ENCODE results near the gene LRMDA. TPM values are rescaled to one million over a fixed set of nuclear protein-coding genes. Genes with fewer than 3 reads are reported as not detected.

Gene LRMDA
- total RNA-seq, 2 experiments from 2014 or later: not detected

DNA sequence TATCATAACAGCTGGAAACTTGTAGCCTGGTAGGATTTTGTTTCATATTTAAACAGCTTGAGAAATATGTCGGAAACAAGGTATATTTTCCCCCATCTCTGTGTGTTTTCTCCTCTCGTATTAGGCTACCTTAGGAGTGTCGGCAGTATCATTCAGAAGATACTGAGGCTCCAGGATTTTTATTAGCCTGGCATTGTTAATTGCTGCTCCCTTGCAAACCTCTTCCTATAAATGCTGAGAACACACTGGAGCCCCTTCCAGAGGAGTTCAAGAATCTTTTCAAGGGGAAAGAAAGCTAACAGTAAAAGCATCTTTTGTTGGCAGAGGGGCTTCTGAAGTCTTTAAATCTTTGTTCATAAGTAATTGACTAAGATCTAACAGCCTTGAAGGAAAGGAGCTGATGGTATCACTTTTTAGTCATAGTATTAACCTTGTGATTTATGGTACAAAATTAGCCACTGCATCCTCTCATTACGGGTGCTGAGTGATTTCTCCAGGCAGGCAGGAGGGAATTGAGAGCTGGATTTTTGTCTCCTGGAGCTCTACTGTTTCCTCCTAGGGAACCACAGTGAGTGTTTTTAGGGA lies 998.7 kb downstream of the LRMDA start:
- ChIA-PET POLR2A (no interaction called here), CTCF (no interaction called here)

DNA sequence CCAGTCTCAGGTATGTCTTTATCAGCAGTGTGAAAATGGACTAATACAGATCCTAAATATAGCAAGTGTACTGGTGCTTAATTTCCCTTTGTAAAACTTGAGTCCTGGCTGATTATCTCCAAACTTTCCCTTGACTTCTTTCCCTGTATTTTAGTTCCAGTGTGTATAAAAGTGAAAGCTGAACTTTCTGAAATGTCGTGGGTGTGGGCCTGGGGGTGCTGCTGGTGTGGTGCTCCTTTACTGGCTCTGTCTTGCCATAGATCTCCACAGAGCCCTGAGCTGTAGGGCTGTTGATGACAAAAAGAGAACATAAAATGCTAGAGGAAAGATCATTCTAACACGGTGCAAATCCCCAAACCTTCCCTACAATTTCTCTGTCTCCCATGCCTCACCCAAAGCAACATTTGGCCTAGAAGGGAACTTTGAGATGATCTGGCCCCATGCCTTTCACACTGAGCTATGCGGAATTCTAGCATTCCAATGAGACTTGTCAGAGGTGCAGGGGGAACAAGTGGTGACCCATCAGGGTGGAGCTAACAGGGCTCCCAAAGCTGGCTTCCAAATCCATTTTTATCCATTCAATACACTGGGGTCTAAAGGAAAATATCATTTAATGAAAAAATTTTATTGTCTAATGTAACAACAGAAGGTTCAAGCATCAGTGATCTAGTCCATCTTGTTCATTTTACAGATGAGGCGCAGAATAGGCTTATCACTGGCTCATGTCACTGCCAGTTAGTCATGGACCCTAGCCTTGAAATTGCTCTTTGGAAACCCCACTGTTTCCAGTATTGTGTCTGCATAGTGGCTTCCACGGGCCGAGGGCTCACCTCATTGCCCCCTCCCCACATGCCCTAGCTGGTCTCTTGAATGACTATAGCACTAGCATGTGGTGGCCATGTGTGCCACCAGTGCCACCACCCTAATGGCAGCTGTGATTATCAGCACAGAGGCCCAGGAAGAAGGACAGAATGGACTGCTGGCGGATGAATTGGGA lies 1000.9 kb downstream of the LRMDA start:
- POLR2A ChIA-PET: no interaction called here
- no peak for DNase-seq
- no peak overlapping the region for H3K4me3 Mint-ChIP-seq
- no peak overlapping the region for H3K27ac Mint-ChIP-seq
- H3K9me3 Mint-ChIP-seq: peaks cover 11% of the 10 kb centered on the region
- H3K36me3 Mint-ChIP-seq (ENCODE audit: low read depth): no peaks in the 10 kb centered on the region
- CTCF ChIA-PET: no interaction called here
- no peaks in the 10 kb centered on the region for H3K4me1 Mint-ChIP-seq
- no peaks in the 10 kb centered on the region for H3K27me3 Mint-ChIP-seq

More for the DNA sequence above, 998.7 kb downstream of the LRMDA start:
- no peak for DNase-seq
- no peaks in the 10 kb centered on the region for H3K36me3 Mint-ChIP-seq (ENCODE audit: low read depth)
- no peak overlapping the region for H3K4me3 Mint-ChIP-seq
- no peaks in the 10 kb centered on the region for H3K4me1 Mint-ChIP-seq
- H3K27me3 Mint-ChIP-seq: no peaks in the 10 kb centered on the region
- H3K27ac Mint-ChIP-seq: no peak overlapping the region
- peaks cover 11% of the 10 kb centered on the region for H3K9me3 Mint-ChIP-seq

DNA sequence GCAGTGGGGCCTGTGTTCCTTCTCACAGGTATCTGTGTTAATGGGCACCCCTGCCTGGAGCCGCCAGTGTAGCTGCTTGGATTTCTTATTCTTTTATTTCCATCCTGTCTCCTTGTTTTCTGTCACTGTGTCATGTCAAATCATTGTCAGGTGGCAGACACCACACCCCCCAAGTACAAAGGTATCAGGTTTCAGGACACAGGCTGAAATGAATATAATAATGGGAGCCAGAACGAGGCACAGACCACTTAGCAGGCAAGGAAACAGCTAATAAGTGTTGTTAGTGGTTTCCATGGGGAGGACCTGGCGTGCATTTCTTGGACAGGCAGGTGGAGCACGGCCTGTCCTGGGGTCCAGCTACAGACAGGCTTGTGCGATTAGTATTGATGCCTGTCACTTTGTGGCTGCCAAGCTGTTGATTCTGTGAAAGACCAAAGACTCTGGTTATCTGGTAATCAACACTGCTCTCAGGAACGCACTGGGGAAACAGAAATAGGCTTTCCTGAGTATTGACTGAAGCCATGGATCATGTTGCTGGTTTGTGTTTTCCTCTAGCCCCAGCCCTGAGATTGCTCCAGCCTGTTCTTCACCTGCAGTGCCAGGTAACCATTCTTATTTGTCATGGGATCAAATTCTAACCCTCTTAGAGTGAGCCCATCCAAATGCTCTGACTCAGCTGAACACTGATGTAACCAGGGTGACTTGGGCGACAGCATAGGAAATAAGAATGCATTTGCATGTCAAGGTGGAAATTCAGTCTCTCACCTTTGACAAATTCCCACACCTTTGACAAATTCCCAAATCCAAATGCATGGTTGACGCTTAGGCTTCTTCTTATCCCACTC lies 1002.0 kb downstream of the LRMDA start:
- CTCF ChIA-PET: interaction anchor here (0.6 kb wide), 1 partner anchor 300 kb away, joined by 6 read pairs; no protein-coding TSS in a partner anchor
- Mint-ChIP-seq H3K9me3 (peaks cover 10% of the 10 kb centered on the region), H3K27ac (no peak overlapping the region), H3K27me3 (no peaks in the 10 kb centered on the region), H3K36me3 (ENCODE audit: low read depth) (no peaks in the 10 kb centered on the region), H3K4me1 (no peaks in the 10 kb centered on the region), H3K4me3 (no peak overlapping the region)
- POLR2A ChIA-PET: no interaction called here
- no peak for DNase-seq

DNA sequence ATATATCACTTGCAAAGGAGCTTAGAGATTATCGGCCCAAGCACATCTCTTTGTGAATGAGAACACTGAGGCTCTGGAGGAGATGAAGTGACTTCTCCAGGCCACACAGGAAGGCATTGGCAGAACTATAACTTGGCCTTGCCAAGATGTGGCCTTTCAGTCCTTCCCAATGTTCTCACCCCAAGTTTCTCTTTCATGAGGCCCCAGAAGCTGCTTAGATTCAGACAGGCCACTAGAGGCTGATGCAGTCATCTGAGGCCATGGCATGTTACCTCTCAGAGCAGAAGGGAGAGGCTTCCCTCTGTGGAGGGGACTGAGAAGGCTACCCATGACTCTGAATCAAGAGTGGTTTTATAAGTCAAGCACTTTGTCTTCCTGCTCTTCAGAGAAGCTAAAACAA lies 1003.7 kb downstream of the LRMDA start:
- POLR2A ChIA-PET: no interaction called here
- CTCF ChIA-PET: no interaction called here
- no peak overlapping the region for H3K4me3 Mint-ChIP-seq
- no peaks in the 10 kb centered on the region for H3K36me3 Mint-ChIP-seq (ENCODE audit: low read depth)
- no peak for DNase-seq
- no peaks in the 10 kb centered on the region for H3K27me3 Mint-ChIP-seq
- peaks cover 8% of the 10 kb centered on the region for H3K9me3 Mint-ChIP-seq
- no peaks in the 10 kb centered on the region for H3K4me1 Mint-ChIP-seq
- no peak overlapping the region for H3K27ac Mint-ChIP-seq

DNA sequence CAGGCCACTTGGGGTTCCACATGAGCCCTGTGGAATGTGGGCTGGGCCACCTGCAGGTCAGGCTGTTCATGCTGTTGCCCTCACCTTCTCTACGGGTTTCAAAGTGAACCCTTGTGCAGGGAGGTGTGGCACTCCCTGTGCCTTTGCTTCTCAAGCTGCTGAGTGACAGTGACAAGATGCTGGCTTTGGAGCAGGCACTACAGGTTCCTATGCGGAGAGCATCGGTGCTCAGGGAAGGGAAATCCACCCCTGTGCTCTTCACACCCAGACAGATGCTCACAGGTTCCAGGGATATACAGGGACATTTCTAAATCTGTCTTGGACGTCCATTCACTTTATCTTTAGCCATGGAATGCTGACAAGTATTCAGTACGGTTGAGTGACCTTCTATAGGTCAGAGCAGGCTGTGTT lies 1005.0 kb downstream of the LRMDA start:
- Mint-ChIP-seq H3K4me3 (no peak overlapping the region), H3K27me3 (no peaks in the 10 kb centered on the region), H3K4me1 (no peaks in the 10 kb centered on the region), H3K9me3 (peaks cover 16% of the 10 kb centered on the region), H3K36me3 (ENCODE audit: low read depth) (no peaks in the 10 kb centered on the region), H3K27ac (no peak overlapping the region)
- DNase-seq: no peak
- ChIA-PET POLR2A (no interaction called here), CTCF (no interaction called here)

DNA sequence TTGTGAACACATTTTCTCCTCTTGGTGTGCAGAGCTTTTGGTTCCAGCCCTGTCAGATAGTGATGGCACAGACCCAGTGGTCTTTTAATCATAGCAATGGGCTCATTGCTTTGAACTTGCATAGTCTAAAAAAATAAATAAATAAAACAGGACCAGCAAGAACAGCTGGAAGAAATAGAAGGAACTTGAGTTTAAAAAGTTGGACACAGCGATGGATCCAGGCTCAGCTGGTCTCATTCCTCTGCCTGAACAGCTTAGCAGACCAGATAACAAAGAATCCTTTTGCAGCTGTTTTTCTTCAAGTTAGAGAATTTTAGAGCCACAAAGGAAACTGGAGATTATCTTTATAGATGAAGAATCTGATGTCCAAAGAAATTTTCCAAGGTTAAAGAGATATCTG lies 1005.6 kb downstream of the LRMDA start:
- DNase-seq: no peak
- Mint-ChIP-seq H3K27ac (no peak overlapping the region), H3K4me1 (no peaks in the 10 kb centered on the region), H3K27me3 (no peaks in the 10 kb centered on the region), H3K36me3 (ENCODE audit: low read depth) (no peaks in the 10 kb centered on the region), H3K4me3 (no peak overlapping the region), H3K9me3 (peaks cover 14% of the 10 kb centered on the region)
- ChIA-PET CTCF (no interaction called here), POLR2A (no interaction called here)

DNA sequence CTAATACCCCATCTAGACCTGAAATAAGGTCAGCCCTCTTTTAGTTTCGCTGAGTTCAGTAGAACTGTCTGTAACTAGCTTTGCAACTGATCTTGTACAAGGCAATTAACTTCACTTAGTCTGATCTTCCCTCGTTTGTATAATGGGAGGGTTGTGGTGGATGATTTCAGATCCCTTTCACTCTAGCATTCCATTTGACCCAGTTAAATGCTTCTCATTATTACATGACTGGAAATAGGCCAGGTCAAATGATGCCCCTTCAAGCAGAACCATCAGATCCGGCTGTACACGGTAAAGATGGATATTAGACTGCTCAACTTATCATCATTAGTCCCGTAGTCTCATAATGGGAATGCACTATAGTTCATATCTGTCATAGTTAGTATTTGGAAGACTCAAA lies 1009.0 kb downstream of the LRMDA start:
- Mint-ChIP-seq H3K27me3 (no peaks in the 10 kb centered on the region), H3K9me3 (peaks cover 8% of the 10 kb centered on the region), H3K36me3 (ENCODE audit: low read depth) (no peaks in the 10 kb centered on the region), H3K4me1 (no peaks in the 10 kb centered on the region), H3K4me3 (no peak overlapping the region), H3K27ac (no peak overlapping the region)
- CTCF ChIA-PET: no interaction called here
- POLR2A ChIA-PET: no interaction called here
- no peak for DNase-seq

DNA sequence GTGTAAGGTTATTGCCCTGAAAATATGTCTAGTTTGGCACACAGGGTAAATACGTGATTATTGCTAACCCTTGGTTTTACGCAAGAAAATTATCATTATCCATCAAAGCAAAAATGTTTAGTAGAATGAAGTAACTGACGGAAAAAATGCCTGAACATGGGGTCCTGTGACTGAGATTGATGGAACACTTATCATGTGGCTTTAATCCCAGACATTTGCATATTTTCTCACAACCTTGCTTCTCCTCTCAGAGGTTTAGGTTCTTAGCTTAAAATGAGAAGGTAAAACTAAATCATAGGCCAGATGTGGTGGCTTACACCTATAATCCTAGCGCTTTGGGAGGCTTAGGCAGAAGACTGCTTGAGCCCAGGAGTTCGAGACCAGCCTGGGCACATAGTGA lies 1010.7 kb downstream of the LRMDA start:
- POLR2A ChIA-PET: no interaction called here
- Mint-ChIP-seq H3K9me3 (peaks cover 8% of the 10 kb centered on the region), H3K4me1 (no peaks in the 10 kb centered on the region), H3K36me3 (ENCODE audit: low read depth) (no peaks in the 10 kb centered on the region), H3K27ac (no peak overlapping the region), H3K27me3 (no peaks in the 10 kb centered on the region), H3K4me3 (no peak overlapping the region)
- no peak for DNase-seq
- CTCF ChIA-PET: no interaction called here

DNA sequence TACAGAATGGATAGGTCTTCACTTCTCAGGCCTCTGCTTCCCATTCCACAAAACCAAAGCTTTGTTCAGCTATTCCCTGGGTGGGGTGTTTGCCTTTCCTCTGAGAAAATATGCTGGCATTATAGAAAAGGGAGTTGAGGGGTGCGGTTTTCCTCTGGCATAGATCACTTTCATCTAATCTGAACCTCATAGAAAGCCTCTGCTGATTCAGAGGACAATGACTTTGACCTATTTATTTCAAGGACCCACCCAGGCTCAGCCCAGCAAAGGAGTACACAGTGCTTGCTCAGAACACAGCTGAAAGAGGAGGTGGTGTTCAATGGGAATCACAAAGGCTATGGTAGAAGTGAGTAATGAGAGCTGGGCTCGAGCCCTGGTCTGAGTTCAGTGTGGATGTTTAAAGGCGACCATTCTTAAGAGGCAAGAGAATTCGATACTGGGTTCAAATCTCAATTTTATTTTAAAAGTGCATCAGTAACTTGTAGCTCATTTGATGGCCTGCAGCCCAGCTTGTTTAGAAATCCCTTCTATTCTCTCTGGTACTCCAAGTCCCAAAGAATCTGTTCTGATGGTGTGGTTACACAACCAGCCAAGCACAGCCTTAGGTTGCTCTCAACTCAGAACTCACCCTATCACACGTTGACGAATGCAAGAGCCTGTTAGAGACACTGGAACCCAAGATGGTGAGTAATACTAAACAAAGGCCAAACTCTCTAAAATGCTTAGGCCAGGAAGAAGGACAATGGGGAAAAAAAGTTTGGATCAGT lies 1012.8 kb downstream of the LRMDA start:
- POLR2A ChIA-PET: no interaction called here

DNA sequence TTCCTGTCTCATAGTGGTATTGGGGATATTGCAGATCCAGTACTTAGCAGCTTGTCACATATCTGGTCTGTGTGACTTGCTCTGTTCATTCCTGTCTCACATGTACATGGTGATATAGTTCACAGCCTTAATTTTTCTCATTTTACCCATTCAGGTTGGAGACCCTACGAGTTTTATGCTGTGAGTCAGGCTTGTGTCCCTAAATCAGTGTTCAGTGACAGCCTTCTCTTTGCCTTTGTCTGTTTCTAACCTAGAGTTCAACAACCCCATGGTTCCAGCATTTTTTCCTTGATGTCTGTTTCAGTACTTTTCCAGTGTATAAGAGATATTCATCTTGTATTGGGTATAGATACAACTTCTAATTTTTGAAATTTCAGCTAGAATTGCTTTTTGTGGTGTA lies 1016.2 kb downstream of the LRMDA start:
- H3K27ac Mint-ChIP-seq: no peak overlapping the region
- H3K36me3 Mint-ChIP-seq (ENCODE audit: low read depth): no peaks in the 10 kb centered on the region
- no peaks in the 10 kb centered on the region for H3K9me3 Mint-ChIP-seq
- no peaks in the 10 kb centered on the region for H3K4me1 Mint-ChIP-seq
- no peak overlapping the region for H3K4me3 Mint-ChIP-seq
- ChIA-PET CTCF (no interaction called here), POLR2A (no interaction called here)
- no peak for DNase-seq
- no peaks in the 10 kb centered on the region for H3K27me3 Mint-ChIP-seq

More for the DNA sequence above, 1012.8 kb downstream of the LRMDA start:
- no peak overlapping the region for H3K27ac Mint-ChIP-seq
- H3K4me3 Mint-ChIP-seq: no peak overlapping the region
- H3K36me3 Mint-ChIP-seq (ENCODE audit: low read depth): no peaks in the 10 kb centered on the region
- no peak for DNase-seq
- H3K9me3 Mint-ChIP-seq: peaks cover 8% of the 10 kb centered on the region
- no peaks in the 10 kb centered on the region for H3K27me3 Mint-ChIP-seq
- no peaks in the 10 kb centered on the region for H3K4me1 Mint-ChIP-seq
- CTCF ChIA-PET: no interaction called here

DNA sequence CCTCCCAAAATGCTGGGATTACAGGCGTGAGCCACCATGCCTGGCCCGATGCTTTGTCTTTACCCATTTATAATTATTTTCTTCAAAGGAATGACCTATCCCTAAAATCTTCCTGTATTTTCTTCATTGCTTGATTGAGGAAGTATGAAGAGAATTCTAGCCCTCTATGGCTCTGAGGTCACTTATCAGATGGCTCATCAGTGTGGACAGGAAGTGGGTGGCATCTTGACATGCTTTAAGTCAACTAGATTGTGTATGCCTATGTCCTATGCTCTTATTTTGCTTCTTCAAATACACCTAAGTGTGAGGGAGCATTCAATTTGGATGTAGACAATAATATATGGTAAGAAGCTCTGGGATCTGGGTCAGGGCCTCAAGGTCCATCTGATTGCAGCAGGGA lies 1020.5 kb downstream of the LRMDA start:
- no peaks in the 10 kb centered on the region for H3K36me3 Mint-ChIP-seq (ENCODE audit: low read depth)
- H3K27me3 Mint-ChIP-seq: no peaks in the 10 kb centered on the region
- ChIA-PET CTCF (no interaction called here), POLR2A (no interaction called here)
- DNase-seq: no peak
- H3K9me3 Mint-ChIP-seq: peaks cover 4% of the 10 kb centered on the region
- H3K27ac Mint-ChIP-seq: no peak overlapping the region
- no peak overlapping the region for H3K4me3 Mint-ChIP-seq
- no peaks in the 10 kb centered on the region for H3K4me1 Mint-ChIP-seq

DNA sequence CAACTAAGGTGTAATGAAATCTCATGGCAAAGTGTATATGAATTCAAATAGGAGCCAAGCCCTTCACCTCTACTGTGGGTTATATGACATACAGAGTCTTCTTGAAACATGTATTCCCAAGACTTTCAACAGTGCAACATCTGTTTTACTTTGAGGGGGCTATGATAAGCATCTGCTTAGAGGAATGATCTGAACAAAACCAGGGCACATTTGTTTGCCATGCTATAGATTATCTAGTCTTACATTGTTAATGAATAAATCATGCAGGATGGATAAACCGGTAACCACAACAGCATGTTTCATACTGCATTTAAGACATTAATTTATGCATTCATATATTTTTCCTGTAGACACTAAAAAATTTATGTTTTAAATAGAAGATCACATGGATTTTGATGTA lies 1021.9 kb downstream of the LRMDA start:
- CTCF ChIA-PET: no interaction called here
- Mint-ChIP-seq H3K4me1 (no peaks in the 10 kb centered on the region), H3K4me3 (no peak overlapping the region), H3K27ac (no peak overlapping the region), H3K36me3 (ENCODE audit: low read depth) (no peaks in the 10 kb centered on the region), H3K27me3 (no peaks in the 10 kb centered on the region), H3K9me3 (peaks cover 4% of the 10 kb centered on the region)
- POLR2A ChIA-PET: no interaction called here
- DNase-seq: no peak

DNA sequence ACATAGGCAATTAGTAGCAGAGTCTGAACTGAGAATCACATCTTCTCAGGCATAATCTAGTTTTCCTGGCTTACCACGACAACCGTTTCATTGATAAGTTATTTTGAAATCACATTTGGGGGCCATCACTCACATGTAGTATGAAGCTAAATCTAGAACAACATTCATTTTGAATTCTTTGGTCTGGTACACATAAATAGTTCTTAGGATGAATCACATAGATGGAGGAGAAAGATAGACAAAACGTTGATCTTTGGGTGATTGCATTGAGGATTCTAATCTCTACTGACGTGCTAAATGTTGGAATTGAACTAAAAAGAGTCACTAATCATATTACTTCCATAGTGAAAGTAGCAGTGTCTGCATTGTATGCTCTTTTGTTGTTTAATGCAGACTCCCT lies 1022.6 kb downstream of the LRMDA start:
- Mint-ChIP-seq H3K36me3 (ENCODE audit: low read depth) (no peaks in the 10 kb centered on the region), H3K27ac (no peak overlapping the region), H3K27me3 (no peaks in the 10 kb centered on the region), H3K4me3 (no peak overlapping the region), H3K9me3 (peaks cover 4% of the 10 kb centered on the region), H3K4me1 (no peaks in the 10 kb centered on the region)
- DNase-seq: no peak
- POLR2A ChIA-PET: no interaction called here
- CTCF ChIA-PET: no interaction called here
